ENCODE measurements around the gene GRIA4.
"Not testable (repeated sequence)": the region's sequence is repeated elsewhere in the genome, so short reads cannot be mapped to it uniquely, and the experiment has no call there.

GRIA4 gene

DNA sequence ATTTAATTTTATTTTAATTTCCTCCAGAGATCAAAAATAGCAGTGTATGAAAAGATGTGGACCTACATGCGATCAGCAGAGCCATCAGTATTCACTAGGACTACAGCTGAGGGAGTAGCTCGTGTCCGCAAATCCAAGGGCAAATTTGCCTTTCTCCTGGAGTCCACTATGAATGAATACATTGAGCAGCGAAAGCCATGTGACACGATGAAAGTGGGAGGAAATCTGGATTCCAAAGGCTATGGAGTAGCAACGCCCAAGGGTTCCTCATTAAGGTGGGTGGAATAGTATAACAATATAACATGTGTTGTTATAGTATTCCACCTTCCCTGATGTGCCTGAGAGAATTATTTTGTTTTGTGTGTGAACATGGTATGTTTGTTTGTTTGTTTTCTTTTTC is 323.8 kb downstream of the GRIA4 start:
- no peak for DNase-seq

DNA sequence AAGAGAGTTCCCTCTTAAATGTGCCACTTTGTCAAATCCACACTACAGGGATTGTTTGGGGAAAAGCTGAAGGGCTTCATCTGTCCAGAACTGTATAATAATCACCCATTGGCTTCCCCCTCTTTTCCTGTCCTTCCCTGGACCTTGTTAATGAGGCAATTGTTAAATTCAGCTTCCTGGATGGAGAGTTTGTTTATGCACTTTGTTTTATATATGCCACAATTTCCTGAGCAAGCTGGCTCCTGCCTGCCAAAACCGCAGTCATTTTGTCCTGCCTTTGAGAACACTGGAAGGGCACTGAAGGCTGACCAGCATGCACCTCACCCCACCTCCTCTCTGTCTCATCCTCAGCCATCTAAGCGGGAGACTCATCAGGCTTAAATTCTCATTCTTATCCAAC is 325.9 kb downstream of the GRIA4 start:
- no peak for DNase-seq

DNA sequence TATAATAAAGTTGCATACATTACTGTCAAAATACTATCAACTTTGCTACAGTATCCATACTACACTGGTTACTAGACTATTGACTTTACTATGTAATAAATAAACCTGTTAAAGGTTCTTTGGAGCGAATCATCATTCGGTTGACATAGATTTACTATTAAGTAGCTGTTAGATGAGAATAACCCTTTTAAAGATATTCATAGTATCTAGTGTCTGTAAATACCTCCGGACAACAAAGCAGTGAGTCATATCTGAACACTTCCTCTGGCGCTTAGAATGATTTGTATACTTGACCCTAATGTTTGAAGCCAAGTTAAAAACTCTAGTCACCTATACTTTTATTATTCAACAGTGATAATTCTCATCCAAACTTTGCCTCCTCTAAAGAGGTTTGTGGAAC is 327.5 kb downstream of the GRIA4 start:
- DNase-seq, result no peak

DNA sequence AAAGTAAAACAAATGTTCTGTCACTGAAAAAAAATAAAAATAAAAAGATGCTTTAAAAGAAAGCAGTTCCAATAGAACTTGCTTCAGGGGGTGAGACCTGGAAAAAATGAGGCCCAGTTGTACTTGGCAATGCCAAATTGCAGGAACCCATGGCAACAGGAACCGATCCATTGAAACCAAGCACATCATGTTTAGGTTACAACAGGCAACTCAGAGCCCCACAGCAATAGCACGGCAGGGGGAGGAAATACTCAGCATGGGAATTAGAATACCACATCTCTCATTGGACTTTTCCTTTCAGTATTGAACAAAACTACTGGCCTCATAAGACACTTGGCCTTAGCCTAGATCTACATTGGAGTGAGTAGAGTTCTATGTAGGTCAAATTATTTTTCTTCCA is 327.9 kb downstream of the GRIA4 start:
- DNase-seq, result no peak

DNA sequence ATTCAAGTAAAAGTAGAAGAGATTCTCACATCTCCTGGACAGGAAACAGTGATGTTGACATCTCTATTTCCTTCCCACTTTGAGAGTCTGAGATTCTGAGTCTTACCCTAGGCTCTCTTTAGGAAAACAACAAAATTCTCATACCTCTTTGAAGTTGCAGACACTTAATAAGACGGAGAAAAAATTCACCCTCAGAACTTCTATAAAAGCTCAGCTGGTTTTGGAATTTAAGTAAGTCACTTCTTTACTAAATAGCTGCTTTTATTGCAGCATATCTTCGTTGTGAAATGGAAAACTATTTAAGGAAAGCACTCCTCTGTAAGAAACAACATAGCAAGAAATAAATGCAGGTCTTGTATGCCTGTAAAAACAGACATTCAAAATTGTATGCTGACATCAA is 333.0 kb downstream of the GRIA4 start:
- no peak for DNase-seq

DNA sequence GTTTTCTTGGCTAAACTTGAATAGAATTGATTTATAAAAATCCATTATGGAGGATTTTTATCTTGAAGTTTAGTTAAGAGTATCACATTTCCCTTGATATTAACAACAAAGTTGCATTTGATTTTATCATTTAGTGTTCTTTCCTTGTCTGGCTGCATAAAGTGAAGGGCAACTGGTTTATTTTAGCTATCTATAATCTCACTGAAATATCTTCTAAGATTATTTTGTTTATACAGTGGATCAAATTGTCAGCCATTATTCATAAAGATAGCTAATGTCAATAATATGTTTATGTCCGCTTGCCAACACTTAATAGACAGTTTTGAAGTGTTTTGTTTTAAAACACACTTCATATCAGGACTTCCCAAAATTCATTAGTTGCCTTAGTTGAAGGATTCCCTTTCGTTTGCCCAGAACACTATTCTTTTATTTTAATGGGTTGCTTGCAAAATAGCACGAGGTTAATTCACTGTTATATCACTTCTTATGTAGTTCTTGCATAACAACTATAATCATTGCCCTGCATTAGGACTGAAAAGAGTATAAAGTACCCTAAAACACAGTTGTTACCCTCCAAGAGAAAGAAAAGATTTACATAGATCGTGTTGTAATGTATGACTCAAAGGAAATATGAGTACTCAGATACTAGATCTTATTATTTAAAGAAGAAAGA is 339.2 kb downstream of the GRIA4 start:
- no peak for DNase-seq

DNA sequence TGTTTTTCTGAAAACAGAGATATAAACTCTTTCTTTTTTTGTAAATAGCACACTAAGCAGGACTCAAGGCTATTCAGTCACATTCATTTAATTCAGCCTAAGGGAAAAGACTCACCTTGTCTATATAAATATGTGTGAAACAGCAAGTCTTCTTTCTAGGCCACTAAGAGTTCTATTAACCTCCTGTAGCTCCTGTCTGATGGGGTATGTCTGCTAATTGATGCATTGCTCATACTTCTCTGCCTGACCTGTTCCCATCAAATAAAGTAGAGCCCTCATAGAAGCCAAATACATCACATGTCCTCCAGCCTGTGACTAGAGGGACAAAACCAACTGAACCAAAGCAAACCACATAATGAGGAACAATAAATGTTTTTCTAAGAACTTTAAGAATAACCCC is 344.0 kb downstream of the GRIA4 start:
- DNase-seq, result no peak

DNA sequence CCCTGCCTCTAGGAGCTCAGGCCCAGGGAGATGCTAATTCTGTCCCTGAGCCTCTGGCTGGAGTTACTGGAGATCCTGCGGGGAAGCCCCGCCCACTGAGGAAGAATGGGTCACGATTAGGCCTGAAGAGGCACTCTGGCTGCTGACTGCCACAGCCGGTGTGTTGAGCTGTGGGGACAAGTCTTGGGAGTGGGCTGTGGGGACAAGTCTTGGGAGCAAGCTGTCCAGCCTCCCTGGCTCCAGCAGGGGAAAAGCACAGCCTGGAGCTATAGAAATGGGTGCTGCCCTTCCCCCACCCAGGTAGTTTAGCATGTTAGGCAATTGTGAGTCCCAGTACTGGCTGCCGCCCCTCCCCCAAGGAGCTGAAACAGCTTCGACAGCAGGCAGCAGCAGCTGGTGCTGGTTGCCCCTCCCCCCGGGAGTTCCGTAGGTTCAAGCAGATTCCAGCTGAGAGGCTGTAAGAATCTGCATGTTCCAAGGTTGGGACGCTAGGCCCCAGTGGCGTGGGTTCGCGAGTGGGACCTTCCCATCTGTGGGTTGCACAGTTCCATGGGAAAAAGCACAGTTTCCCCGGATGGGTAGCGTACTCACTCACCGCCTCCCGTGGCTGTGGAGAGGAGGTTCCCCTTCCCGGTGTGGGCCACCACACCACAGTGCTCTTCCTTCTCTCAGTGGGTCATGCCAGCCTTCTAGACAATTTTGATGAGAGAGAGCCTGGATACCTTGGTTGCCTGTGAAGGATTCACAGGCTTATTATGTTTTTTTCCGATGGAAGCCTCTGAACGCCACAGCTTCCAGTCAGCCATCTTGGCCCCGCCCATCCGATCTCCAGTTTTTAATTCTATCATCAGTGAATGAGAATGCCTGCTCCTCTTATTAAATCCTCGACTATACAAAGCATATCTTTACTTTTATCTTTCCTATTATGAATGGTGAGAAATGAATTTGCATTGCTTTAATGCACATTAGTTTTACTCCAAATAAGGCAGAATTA is 350.7 kb downstream of the GRIA4 start:
- DNase-seq, result no peak

DNA sequence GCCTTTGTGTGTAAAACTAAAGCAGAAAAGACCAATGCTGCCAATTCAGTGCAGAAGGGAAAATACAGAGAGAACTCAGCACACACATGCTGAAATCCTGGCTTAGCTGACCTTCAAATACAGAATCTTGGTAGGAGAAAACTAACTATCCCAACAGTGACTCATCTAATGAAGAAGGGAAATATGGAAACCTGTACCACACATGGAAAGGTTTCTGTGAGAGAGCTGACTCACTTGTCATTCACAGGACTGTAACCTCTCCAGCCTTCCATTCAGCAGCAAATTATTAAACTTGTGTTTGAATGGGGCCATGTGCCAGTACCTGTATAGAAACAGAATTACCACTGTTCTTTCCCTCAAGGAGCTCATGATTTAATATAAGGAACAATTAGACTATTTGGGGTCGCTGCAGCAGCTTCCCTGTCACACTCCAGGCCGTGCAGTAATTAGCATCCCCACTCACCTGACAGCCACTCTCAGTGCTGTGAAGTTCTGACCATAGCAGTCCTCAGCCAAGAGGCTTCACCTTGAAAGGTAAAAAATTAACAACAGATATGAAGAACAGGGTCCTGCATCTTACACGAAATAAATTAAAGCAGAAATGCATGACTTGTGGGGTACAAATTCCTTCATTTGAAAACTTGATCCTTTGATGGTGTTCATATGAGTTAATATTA is 358.3 kb downstream of the GRIA4 start:
- DNase-seq, result no peak

DNA sequence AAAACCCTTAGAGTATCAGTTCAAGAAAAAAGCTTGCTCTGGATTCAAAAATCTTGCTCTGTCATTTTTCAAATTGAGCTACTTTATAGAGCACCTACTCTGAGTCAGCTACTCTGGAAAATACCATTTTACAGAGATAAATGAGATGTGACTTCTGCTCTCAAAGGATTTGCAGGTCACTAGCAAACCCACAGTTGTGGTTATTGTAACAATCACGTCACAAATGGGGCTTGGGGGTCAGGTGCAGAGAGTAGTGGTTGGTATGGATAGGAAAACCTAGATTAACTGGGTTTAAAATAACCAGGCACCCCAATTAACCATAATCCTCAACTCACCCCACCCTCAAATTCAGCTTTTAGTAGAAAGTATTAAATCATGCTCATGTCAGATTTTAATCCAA is 359.9 kb downstream of the GRIA4 start:
- no peak for DNase-seq

DNA sequence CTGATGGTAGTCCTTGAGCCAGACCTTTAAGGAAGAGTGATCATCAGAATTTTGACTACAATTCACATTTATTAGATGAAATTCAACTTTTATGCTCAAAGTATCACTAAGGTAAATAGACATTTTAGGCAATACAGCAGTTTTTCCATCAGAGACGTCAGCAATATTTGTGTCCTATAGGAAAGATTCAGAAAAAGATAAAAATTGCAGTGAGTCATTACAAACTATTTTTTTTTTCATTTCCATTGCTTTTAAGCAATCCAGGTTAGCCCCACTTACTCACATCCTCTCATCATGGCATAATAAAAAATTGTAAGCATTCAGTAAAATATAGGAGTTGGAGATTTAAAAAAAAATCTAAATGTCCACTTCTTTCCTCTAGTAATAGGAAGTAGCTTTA is 365.3 kb downstream of the GRIA4 start:
- DNase-seq, result no peak

DNA sequence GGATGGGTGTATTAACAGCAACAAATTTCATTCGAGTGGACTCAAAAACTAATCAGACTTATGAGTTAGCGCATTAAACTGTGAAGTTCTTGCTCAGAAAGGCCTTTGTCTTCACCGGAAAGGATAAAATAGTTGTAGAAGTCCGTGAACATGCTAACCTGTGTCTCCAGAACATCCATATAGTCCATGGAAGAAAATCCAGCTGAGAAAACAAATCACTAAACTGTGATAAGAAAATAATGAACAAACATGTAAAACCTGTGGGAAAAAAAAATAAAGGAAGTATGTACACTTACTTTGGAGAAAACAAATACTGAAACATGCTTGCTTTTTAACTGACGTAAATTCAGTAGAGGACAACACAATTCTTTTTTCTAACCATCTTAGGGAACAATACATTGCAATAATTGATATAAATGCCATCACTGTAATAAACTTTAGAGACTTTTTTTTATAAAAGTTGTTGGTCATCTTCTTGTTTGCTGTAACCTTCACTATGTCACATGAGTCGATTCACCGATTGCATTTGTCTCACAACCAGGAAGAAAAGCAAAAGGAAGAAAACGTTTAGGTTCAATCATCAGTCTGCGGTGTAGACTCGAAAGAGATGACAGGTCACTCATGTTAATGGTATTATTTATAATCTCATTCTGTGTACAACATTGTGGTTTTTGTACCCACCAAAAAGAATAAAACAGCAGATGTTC is 370.3 kb downstream of the GRIA4 start:
- DNase-seq, result no peak

DNA sequence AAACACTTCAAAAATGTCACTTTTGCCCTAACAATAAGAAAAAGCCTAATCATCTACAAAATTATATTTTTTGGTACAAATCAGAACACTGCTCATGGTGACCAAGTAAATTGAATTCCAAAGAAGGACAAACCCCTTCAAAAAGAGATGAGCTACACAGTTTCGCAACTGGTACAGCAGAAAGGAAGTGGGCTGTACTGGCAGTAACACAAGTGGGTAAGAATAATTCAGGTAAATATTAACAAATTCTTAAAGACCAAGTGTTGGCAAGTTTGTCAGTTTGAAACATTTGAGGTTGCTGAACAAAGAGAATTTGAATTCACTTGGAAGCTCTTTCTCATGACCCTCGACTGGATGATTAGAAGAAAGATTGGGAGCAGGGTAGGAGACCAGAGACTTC is 376.7 kb downstream of the GRIA4 start:
- DNase-seq, result no peak

DNA sequence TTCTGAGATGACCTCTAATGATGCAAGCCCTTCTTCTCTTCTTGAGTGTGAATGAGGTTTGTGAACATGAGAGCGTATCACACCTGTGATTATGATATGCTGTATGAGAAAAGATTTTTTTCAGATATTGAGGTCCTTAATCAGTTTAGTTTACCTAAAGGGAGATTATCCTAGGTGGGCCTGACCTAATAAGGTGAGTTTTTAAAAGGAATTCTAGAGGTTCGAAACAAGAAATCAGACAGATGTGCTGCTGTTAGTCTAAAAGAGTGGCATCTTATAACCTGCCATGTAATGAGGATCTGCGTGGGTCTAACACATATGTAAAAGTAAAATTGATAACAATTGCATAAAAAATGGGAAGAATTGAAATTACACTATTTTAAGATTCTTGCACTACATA is 378.3 kb downstream of the GRIA4 start:
- DNase-seq, result no peak

DNA sequence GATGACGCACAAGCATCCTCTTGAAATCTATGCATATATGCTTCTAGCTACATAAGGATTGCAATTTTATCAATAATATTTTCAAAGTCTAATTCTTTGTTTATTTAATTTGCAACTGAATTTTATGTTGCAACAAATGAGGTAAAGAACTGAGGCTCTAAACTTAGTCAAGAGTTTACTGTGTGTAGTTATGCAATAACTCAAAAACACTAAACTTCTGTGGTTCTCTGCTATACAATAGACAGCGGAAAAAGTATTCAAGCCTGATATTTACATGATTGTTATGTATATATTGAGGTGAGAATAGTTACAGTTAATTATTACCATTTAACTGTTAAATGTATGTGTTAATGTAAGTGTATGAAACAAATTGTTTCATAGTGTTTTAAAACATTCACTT is 379.3 kb downstream of the GRIA4 start:
- DNase-seq, result no peak

DNA sequence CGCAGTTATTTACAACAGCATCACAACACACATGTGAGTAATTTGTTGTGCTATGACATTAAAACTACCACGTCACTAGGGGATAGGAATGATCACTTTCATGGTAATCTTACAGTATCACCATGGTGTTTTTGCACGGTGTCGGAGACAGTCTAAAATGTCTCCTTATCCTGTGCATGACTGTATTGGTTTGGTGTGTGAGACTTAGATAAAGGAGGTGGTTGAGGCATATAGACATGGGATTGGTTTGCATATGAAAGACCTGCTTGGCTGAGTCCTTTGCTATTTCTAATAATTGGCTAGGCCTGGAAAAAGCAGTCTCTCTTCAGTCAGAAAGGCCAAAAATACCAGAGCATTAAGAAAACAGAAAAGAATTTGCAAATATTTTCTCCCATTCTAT is 382.0 kb downstream of the GRIA4 start:
- no peak for DNase-seq

DNA sequence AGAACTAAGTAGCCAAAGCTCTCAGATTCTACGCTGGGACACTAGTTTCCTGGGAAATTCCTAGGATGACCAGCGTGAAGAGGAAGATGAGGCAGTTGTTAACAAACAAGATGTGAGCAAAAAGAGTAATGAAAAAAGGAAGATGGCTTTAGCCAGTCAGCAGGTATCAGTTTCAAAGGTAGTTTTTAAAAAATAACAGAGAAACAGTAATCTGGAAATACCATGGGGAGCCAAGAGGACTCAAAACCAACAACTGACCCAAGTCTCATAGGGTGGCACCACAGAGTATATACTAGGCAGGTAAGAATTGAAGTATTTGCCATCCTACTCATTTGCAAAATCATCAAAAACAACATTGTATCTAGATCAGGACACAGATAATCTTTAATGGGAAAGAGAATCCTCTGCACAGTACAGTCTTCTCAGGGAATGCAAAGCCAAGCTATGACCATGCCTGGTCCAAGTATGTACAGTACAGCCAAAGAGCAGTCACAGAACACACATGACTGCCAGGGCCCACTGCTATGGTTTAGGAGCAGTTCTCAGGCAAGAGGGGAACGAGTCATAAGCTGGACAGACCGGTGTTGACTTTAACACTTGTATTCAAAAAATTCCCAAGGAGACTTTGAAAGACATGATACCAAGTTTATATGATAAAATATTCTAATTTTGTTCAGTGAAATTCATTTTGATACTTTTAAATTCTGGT is 391.6 kb downstream of the GRIA4 start:
- DNase-seq, result no peak

DNA sequence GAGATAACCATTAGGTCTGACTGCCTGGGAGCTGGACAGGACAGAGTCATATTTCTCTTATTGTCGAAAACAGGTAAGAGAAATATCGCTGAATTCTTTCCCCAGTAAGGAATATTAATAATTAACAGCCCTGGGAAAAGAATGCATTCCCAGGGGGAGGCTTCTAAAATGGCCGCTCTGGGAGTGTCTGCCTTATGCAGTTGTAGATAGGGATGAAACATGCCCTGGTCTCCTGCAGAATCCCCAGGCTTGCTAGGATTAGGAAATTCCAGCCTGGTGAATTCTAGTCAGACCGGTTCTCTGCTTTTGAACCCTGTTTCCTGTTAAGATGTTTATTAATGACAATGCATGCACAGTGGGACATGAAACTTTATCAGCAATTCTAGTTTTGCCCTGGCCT is 393.2 kb downstream of the GRIA4 start:
- DNase-seq, result not testable (repeated sequence)

DNA sequence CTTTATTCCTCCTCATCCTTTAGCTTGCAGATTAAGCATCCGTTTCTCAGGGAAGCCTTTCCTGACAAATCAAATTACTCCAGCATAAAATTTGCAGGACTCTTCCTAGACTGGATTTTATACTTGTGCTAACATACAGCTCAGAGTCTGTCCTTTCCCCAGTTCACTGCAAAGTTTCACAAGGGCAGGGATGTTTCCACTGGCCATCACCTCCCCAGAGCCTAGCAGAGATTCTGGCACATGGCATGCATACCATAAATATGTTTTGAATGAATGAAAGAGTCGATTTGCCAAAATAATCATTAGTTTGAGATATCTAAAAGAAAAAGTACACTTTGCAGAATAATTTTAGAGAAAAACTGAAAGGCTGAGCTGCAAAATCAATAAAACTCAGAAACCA is 401.6 kb downstream of the GRIA4 start:
- DNase-seq, result no peak

DNA sequence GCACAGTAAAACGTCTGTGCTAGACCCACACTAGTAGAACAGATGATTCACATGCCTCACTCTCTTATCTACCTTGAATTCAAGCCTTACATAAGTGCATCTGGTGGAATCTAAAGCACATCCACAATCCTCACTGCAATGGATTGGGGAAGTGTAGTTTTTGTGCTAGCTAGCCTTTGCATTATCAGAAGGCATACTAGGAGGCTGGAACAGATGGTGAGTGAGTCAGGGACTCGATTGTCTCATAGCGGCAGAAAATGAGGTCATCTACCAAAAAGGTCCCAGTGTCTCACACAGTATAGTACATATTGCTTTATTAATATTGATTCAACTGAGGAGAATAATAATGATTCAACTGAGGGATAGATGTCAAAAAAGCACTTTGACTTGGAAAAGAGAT is 402.9 kb downstream of the GRIA4 start:
- DNase-seq, result no peak

DNA sequence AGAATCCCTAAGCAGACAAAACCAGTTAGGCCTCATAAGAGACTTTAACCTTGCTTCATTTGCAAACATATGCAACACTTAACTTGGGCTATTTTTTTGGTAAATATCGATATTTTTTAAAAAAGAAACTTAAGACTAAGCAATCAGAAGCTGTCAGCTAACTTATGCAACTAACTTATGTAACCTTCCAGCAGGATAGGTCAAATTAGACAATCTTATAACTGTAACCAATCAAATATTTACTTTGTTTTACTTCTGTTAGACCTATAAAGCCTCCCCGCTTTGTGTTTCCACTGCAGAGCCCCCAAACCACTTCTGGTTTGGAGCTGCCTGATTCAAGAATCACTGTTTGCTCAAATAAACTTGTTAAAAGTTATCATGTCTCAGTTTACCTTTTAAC is 404.2 kb downstream of the GRIA4 start:
- no peak for DNase-seq

DNA sequence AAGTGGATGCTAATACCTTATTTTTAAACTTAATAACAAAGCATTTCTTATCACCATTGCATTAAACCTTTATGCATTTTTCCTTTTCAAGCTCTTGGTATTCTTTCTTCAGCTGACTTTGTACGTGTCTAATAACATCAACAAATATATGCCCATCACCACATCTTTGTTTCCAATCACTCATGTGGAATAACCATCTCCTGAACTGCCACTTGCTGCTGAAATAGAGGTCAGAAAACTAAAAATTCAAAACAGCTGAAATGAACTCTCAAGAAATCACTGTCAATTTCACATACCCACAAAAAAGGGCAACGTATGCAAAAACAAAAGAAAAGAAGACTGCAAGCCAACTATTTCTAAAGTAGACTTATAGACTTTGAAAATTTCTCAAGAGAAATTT is 404.7 kb downstream of the GRIA4 start:
- DNase-seq, result no peak

DNA sequence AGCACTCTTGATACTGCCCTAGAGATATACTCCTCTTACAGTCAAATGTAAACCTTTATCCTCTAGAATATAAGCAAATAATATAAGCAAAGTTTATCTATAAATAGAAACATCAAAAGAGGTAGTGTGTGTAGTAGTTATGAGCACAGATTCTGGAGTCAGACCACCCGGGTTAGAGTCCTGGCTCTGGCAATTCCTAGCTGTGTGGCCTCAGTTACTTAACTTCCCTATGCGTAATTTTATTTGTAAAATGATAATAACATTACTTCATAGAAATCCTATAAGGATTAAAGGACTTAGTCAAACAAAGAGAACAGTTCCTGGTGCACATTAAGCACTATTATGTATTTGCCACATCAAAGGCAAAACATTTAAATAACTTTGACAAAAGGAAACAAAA is 405.2 kb downstream of the GRIA4 start:
- DNase-seq, result no peak

Measured in stimulated activated CD4-positive, alpha-beta T cell treated with anti-CD3 and anti-CD28 coated beads, Interleukin-4, amount 100 ng/mL, for 1 hour (primary cell).